Natural killer cell treated with Interleukin-12 subunit alpha and Interleukin-12 subunit beta and Interleukin-15 and Interleukin-18, amount 100 ng/mL, for 72 hours (primary cell): ENCODE data around the gene LCN15. TPM values are rescaled to one million over a fixed set of nuclear protein-coding genes. Genes with fewer than 3 reads are reported as not detected.
"Not testable (repeated sequence)": the region's sequence is repeated elsewhere in the genome, so short reads cannot be mapped to it uniquely, and the experiment has no call there.

Experiments used
- ATAC-seq, 2 donors: fragments of 150-1000 bp; cut with Tn5 transposase in 1 of 2; sonication (Bioruptor Pico), chemical (Tn5 transposase) in 1 of 2; 2 replicates each; pipeline ENCODE4 v1.10.0; 2021
- DNase-seq: peaks from one replicate; pipeline ENCODE4 v3.0.0; 2022; ENCODE audit warnings: low spot score
- H3K27ac Mint-ChIP-seq, 2 donors: 1 replicate in 1 of 2; 2 replicates in 1 of 2; pipeline ENCODE4 v1.8.0; 2022; ENCODE audit warnings: mixed read lengths in 2 of 2, mild to moderate bottlenecking in 1 of 2, moderate library complexity in 1 of 2
- H3K27me3 Mint-ChIP-seq, 2 donors: 1 replicate in 1 of 2; 2 replicates in 1 of 2; pipeline ENCODE4 v1.8.0; 2022; ENCODE audit warnings: mixed read lengths in 2 of 2
- H3K36me3 Mint-ChIP-seq: one replicate; pipeline ENCODE4 v1.8.0; 2022; ENCODE audit warnings: mixed read lengths
- H3K4me1 Mint-ChIP-seq, 2 donors: 1 replicate in 1 of 2; 2 replicates in 1 of 2; pipeline ENCODE4 v1.8.0; 2022; ENCODE audit warnings: low read depth in 2 of 2, mixed read lengths in 2 of 2, mild to moderate bottlenecking in 1 of 2
- H3K4me3 Mint-ChIP-seq: one replicate; pipeline ENCODE4 v1.8.0; 2022; ENCODE audit warnings: mixed read lengths
- H3K9me3 Mint-ChIP-seq: 2 replicates; pipeline ENCODE4 v1.8.0; 2022; ENCODE audit warnings: mixed read lengths
- total RNA-seq, 2 donors: library from RNA; stranded (reverse); gene quantifications; one replicate each; pipeline ENCODE4 v1.2.3, GENCODE V29; 2022

The LCN15 gene
- total RNA-seq, 2 donors from 2014 or later, result not detected

GRCh38 chr9:136799854-136800657 lies 35.7 kb upstream of the LCN15 start:
- H3K27ac Mint-ChIP-seq, result no peak overlapping the region
- peaks cover 5 to 8% of the 10 kb centered on the region in 2 donors for H3K4me1 Mint-ChIP-seq
- ATAC-seq, result peak; percentile 85 to 91
- DNase-seq, result peak; percentile 81
- peaks cover 0 to 6% of the 10 kb centered on the region in 2 donors for H3K27me3 Mint-ChIP-seq
- H3K4me3 Mint-ChIP-seq, result peak overlapping the region; percentile 60
- no peaks in the 10 kb centered on the region for H3K36me3 Mint-ChIP-seq
- H3K9me3 Mint-ChIP-seq, result no peaks in the 10 kb centered on the region

GRCh38 chr9:136799079-136799853 lies 34.9 kb upstream of the LCN15 start:
- Mint-ChIP-seq H3K4me3 (no peak overlapping the region), H3K27ac (no peak overlapping the region), H3K36me3 (no peaks in the 10 kb centered on the region), H3K4me1 (peaks cover 5 to 8% of the 10 kb centered on the region in 2 donors), H3K9me3 (no peaks in the 10 kb centered on the region), H3K27me3 (peaks cover 0 to 6% of the 10 kb centered on the region in 2 donors)
- no peak for DNase-seq
- ATAC-seq, result no peak

GRCh38 chr9:136798708-136799078 lies 34.4 kb upstream of the LCN15 start:
- H3K27me3 Mint-ChIP-seq, result peaks cover 0 to 6% of the 10 kb centered on the region in 2 donors
- H3K4me1 Mint-ChIP-seq, result peaks cover 5% of the 10 kb centered on the region in 2 donors
- ATAC-seq (no peak), DNase-seq (no peak)
- H3K9me3 Mint-ChIP-seq, result no peaks in the 10 kb centered on the region
- no peak overlapping the region for H3K27ac Mint-ChIP-seq
- no peak overlapping the region for H3K4me3 Mint-ChIP-seq
- no peaks in the 10 kb centered on the region for H3K36me3 Mint-ChIP-seq

GRCh38 chr9:136796775-136797347 lies 32.5 kb upstream of the LCN15 start:
- ATAC-seq, H3K4me1 Mint-ChIP-seq, DNase-seq, H3K27me3 Mint-ChIP-seq, H3K9me3 Mint-ChIP-seq, H3K4me3 Mint-ChIP-seq, H3K27ac Mint-ChIP-seq, H3K36me3 Mint-ChIP-seq: not testable (repeated sequence)

- Mint-ChIP-seq H3K4me1 (peaks cover 5% of the 10 kb centered on the region in 2 donors), H3K4me3 (no peak within 1 kb of the TSS), H3K27ac (no peak within 1 kb of the TSS), H3K36me3 (no peaks in the 10 kb centered on the region), H3K27me3 (peaks cover 0 to 6% of the 10 kb centered on the region in 2 donors), H3K9me3 (no peaks in the 10 kb centered on the region)
- DNase-seq (no peak), ATAC-seq (no peak)
Observed at GRCh38 chr9:136796238-136796774, 32.0 kb upstream of the LCN15 start, which contains the start of gene CCDC183. TSS of gene CCDC183 (plus strand) at chr9:136796338. CDS start at chr9:136796398, 60 bp downstream.

- Mint-ChIP-seq H3K27ac (no peak overlapping the region), H3K4me1 (peaks cover 3 to 6% of the 10 kb centered on the region in 2 donors)
Observed at GRCh38 chr9:136795000-136795348, 30.7 kb upstream of the LCN15 start.

GRCh38 chr9:136794281-136794999 lies 30.1 kb upstream of the LCN15 start:
- Mint-ChIP-seq H3K4me3 (no peak overlapping the region), H3K9me3 (no peaks in the 10 kb centered on the region), H3K36me3 (no peaks in the 10 kb centered on the region), H3K27ac (no peak overlapping the region), H3K4me1 (peaks cover 3 to 5% of the 10 kb centered on the region in 2 donors), H3K27me3 (peaks cover 0 to 6% of the 10 kb centered on the region in 2 donors)
- no peak for DNase-seq
- no peak for ATAC-seq

More at GRCh38 chr9:136795000-136795348, 30.7 kb upstream of the LCN15 start:
- Mint-ChIP-seq H3K27me3 (peaks cover 0 to 6% of the 10 kb centered on the region in 2 donors), H3K9me3 (no peaks in the 10 kb centered on the region), H3K4me3 (no peak overlapping the region), H3K36me3 (no peaks in the 10 kb centered on the region)
- DNase-seq (no peak), ATAC-seq (no peak)

GRCh38 chr9:136793086-136793946 lies 29.0 kb upstream of the LCN15 start:
- Mint-ChIP-seq H3K4me3 (no peak overlapping the region), H3K27ac (no peak overlapping the region), H3K4me1 (peaks cover 10 to 13% of the 10 kb centered on the region in 2 donors), H3K27me3 (peaks cover 0 to 6% of the 10 kb centered on the region in 2 donors), H3K9me3 (no peaks in the 10 kb centered on the region), H3K36me3 (no peaks in the 10 kb centered on the region)
- ATAC-seq (no peak), DNase-seq (no peak)

GRCh38 chr9:136792321-136793085 lies 28.2 kb upstream of the LCN15 start:
- DNase-seq (no peak), ATAC-seq (no peak)
- H3K4me1 Mint-ChIP-seq, result peaks cover 18 to 22% of the 10 kb centered on the region in 2 donors
- H3K36me3 Mint-ChIP-seq, result no peaks in the 10 kb centered on the region
- H3K27ac Mint-ChIP-seq, result no peak overlapping the region
- no peaks in the 10 kb centered on the region for H3K9me3 Mint-ChIP-seq
- peaks cover 0 to 6% of the 10 kb centered on the region in 2 donors for H3K27me3 Mint-ChIP-seq
- H3K4me3 Mint-ChIP-seq, result peak overlapping the region; percentile 66

GRCh38 chr9:136791516-136792276 lies 27.4 kb upstream of the LCN15 start:
- peaks cover 21 to 24% of the 10 kb centered on the region in 2 donors for H3K4me1 Mint-ChIP-seq
- DNase-seq (no peak), ATAC-seq (no peak)
- H3K9me3 Mint-ChIP-seq, result no peaks in the 10 kb centered on the region
- H3K27ac Mint-ChIP-seq, result peak overlapping the region; percentile 49 to 51
- no peaks in the 10 kb centered on the region for H3K36me3 Mint-ChIP-seq
- peak overlapping the region; percentile 66 for H3K4me3 Mint-ChIP-seq
- H3K27me3 Mint-ChIP-seq, result peaks cover 0 to 3% of the 10 kb centered on the region in 2 donors

GRCh38 chr9:136790640-136791515 lies 26.6 kb upstream of the LCN15 start, which contains the start of gene TMEM141:
TSS of gene TMEM141 (plus strand) at chr9:136791344. CDS start at chr9:136791371, 27 bp downstream.
- no peaks in the 10 kb centered on the region for H3K36me3 Mint-ChIP-seq
- ATAC-seq, result peak; percentile 95 to 96
- peak within 1 kb of the TSS; percentile 49 to 51 for H3K27ac Mint-ChIP-seq
- H3K4me3 Mint-ChIP-seq, result peak within 1 kb of the TSS; percentile 66
- H3K27me3 Mint-ChIP-seq, result peaks cover 0 to 3% of the 10 kb centered on the region in 2 donors
- peaks cover 21 to 24% of the 10 kb centered on the region in 2 donors for H3K4me1 Mint-ChIP-seq
- H3K9me3 Mint-ChIP-seq, result no peaks in the 10 kb centered on the region
- peak; percentile 100 for DNase-seq
